Midbrain (tissue), 1 donor: Measurements from ENCODE around the gene FLG.
"Not testable (repeated sequence)": the region's sequence is repeated elsewhere in the genome, so short reads cannot be mapped to it uniquely, and the experiment has no call there.

ENCODE experiments used
- DNase-seq: peaks from one replicate; lab custom pipeline; 2025; lab: John Stamatoyannopoulos, UW

Gene FLG

GRCh38 chr1:152325111-152325510, at the start of gene FLG:
FLG (minus strand) TSS chr1:152325239; CDS start chr1:152315456, 9,783 bp downstream.
- DNase-seq: no peak

GRCh38 chr1:152374451-152374850, 49.4 kb upstream of the FLG start:
- DNase-seq: no peak

DNA sequence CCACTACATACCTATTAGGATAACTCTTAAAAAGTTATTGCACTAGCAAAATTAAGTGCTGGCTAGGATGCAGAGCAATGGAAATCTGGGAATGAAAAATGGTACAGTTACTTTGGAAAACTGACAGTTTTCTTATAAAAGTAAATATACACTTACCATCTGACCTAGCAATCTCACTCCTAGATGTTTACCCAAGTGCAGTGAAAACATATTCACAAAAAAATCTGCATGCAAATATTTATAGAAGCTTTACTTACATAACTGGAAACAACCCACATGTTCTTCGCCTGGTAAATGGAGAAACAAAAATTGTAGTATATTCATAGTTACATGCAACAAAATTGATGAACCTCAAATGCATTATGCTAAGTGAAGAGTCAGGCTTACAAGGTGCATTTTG, 47.6 kb upstream of the FLG start:
- DNase-seq: no peak

- no peak for DNase-seq
These were observed 42.4 kb upstream of the FLG start for GRCh38 chr1:152367436-152367835.

GRCh38 chr1:152359906-152360305, 34.9 kb upstream of the FLG start, which contains the start of gene FLG2:
FLG2 (minus strand) TSS chr1:152360006; CDS start chr1:152358884, 1,122 bp downstream.
- no peak for DNase-seq

- no peak for DNase-seq
These were observed 31.7 kb upstream of the FLG start for GRCh38 chr1:152356736-152357135.

GRCh38 chr1:152349611-152350010, 24.6 kb upstream of the FLG start:
- DNase-seq: no peak

- DNase-seq: no peak
These were observed 23.4 kb upstream of the FLG start for GRCh38 chr1:152348447-152348846.

- DNase-seq: peak; percentile 52
These were observed 22.2 kb upstream of the FLG start for GRCh38 chr1:152347116-152347728.

DNA sequence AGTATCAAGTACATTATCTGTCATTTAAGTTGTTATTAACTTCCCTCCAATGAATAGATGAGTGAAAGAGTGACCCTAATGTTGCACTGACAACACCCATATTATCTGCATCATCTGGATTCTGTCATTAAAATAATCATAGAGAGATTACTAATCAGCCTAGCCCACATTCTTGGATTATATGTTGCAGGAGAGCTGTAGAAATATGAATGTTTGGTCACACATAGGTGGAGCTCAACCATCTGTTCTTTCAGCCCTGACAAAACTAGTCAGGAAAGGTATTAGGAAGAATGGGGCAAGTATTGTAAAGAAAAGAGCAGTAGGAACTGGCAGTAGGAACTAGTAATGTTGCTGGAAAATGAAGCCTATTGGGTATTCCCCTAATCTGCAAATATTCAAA, 19.4 kb upstream of the FLG start:
- DNase-seq: no peak

DNA sequence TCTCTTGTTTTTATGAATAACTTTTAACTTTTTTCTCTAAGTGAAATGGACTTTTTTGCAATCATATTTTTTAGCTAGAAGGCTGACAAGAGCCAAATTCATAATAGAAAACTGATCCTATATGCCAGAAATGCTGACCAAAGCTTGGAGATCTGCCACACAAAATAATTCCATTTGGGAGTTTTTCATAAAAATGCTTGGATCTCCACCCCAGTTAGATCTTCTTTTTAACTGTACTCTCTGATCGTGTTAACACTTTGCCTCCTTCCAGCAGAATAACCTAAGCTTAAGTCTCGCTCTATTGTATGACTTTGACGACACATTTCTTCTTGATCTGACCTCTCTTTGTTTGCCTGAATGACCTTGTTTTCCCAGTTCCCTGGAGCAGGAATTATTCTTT, 18.0 kb upstream of the FLG start:
- DNase-seq: no peak

- DNase-seq: no peak
These were observed 10.4 kb upstream of the FLG start for GRCh38 chr1:152335399-152335798.

DNA sequence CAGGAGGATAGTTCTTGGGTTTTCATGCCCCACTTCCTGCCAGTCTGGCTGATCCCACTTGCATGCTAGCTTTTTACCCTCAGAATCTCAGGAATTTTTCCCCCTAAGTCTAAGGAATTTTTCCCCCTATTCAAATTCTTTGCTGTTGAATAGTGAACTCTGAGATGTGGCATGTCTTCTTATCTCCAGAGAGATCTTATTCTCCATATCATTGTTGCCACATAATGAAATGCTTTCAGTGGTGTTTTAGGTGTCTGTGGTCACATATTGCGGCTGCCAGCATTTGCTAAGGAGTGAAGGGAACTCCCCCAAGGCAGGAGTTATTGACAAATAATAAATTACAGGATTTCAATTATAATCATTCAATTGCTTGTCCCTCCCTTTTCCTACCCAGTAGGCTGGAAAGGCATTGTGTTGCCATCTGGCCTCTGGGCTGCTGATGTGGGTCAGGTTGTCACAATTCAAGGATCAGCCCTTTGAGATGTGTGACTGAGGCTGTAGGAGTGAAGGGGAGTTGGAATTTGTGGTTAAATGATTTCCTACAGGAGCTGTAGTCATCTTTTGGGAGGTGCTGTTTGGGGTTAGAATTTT, 3.9 kb upstream of the FLG start:
- DNase-seq: no peak

- no peak for DNase-seq
These were observed 11.1 kb downstream of the FLG start for GRCh38 chr1:152313970-152314369.

- no peak for DNase-seq
These were observed 11.7 kb downstream of the FLG start for GRCh38 chr1:152313319-152313801.

GRCh38 chr1:152312169-152312568, 12.9 kb downstream of the FLG start:
- DNase-seq: not testable (repeated sequence)

- DNase-seq: no peak
These were observed 15.1 kb downstream of the FLG start for GRCh38 chr1:152309955-152310354.

DNA sequence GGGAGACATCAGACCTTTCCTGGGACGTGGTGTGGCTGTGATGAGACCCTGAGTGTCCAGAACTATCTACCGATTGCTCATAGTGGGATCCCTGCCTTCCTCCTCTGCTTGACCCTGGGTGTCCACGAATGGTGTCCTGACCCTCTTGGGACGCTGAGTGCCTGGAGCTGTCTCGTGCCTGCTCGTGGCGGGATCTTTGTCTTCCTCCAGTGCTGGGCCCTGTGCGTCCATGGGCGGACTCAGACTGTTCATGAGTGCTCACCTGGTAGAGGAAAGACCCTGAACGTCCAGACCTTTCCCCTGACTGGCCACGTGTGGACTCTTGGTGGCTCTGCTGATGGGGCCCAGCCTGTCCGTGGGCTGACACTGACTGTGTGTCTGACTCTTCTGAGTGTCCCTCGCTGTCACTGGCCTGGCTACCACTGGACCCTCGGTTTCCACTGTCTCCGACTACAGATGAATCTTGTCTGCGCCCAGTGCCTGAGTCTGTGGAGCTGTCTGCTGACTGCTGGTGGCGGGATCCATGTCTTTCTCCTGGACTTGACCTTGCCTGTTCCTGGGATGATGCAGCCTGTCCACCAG, 15.6 kb downstream of the FLG start:
- DNase-seq: not testable (repeated sequence)

DNA sequence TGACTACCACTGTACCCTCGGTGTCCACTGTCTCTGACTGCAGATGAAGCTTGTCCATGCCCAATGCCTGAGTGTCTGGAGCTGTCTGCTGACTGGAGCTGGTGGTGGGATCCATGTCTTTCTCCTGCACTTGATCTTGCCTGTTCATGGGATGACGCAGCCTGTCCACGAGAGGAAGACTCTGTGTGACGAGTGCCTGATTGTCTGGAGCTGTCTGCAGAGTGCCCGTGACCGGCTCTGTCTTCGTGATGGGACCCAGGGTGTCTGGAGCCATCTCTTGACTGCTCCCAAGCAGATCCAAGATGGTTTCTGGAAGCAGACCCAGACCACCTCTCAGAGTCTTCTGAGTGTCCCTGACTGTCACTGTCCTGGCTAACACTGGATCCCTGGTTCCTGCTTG, 16.3 kb downstream of the FLG start:
- not testable (repeated sequence) for DNase-seq

- not testable (repeated sequence) for DNase-seq
These were observed 17.1 kb downstream of the FLG start for GRCh38 chr1:152307970-152308369.

DNA sequence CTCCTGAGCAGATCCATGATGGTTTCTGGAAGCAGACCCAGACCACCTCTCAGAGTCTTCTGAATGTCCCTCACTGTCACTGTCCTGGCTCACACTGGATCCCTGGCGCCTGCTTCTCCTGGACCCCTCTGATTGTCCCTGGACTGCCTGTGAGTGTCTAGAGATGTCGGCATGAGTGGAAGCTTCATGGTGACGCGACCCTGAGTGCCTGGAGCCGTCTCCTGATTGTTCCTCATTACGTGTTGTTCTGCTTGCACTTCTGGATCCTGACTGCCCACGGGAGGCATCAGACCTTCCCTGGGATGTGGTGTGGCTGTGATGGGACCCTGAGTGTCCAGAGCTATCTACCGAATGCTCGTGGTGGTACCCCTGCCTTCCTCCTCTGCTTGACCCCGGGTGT, 18.9 kb downstream of the FLG start:
- not testable (repeated sequence) for DNase-seq

- not testable (repeated sequence) for DNase-seq
These were observed 20.3 kb downstream of the FLG start for GRCh38 chr1:152304773-152305172.

- not testable (repeated sequence) for DNase-seq
These were observed 21.7 kb downstream of the FLG start for GRCh38 chr1:152303139-152303872.
